SU-DHL-6 (cell line): ENCODE measurements around the gene RPTOR.

ENCODE experiments used
- H2AFZ ChIP-seq: fragments of 200-600 bp; sonication (generic); 2 replicates; pipeline ENCODE4 v1.6.1; 2014; ENCODE audit warnings: low read depth, mild to moderate bottlenecking, moderate library complexity, mixed read lengths, antibody characterized with exemption, low read length; ENCODE audit not compliant: severe bottlenecking
- H3F3A ChIP-seq: fragments of 200-600 bp; shearing (Covaris generic); 2 replicates; pipeline ENCODE4 v1.6.0; 2016; ENCODE audit warnings: antibody characterized with exemption, mild to moderate bottlenecking; ENCODE audit not compliant: insufficient read depth
- H3K27ac ChIP-seq: fragments of 200-600 bp; sonication (generic); 2 replicates; pipeline ENCODE4 v1.5.1; 2016; ENCODE audit warnings: low read depth, mild to moderate bottlenecking, low read length, moderate library complexity, mixed read lengths
- H3K27me3 ChIP-seq: fragments of 200-600 bp; sonication (generic), shearing (Covaris generic); 2 replicates; pipeline ENCODE4 v1.6.0; 2014; ENCODE audit warnings: mild to moderate bottlenecking, low read length
- H3K36me3 ChIP-seq: fragments of 200-600 bp; sonication (generic); 2 replicates; pipeline ENCODE4 v1.6.1; 2014; ENCODE audit warnings: mild to moderate bottlenecking, low read length, mixed read lengths
- H3K4me2 ChIP-seq: fragments of 300-600, 200-600 bp; shearing (Covaris generic), sonication (generic); 2 replicates; pipeline ENCODE4 v1.6.0; 2014; ENCODE audit warnings: low read length, low read depth, mild to moderate bottlenecking; ENCODE audit not compliant: poor library complexity, severe bottlenecking
- H3K4me3 ChIP-seq: fragments of 200-600 bp; sonication (generic); 2 replicates; pipeline ENCODE4 v1.5.1; 2014; ENCODE audit warnings: antibody characterized with exemption, low read length, mild to moderate bottlenecking, mixed read lengths; ENCODE audit not compliant: insufficient read depth, poor library complexity, severe bottlenecking
- H3K79me2 ChIP-seq: fragments of 200-600 bp; sonication (generic); 2 replicates; pipeline ENCODE4 v1.6.1; 2014; ENCODE audit warnings: mild to moderate bottlenecking, low read length, moderate library complexity; ENCODE audit not compliant: insufficient read depth
- H3K9ac ChIP-seq: fragments of 200-600 bp; sonication (generic); 2 replicates; pipeline ENCODE4 v1.7.0; 2014; ENCODE audit warnings: mild to moderate bottlenecking, low read length
- H3K9me2 ChIP-seq: fragments of 200-600 bp; sonication (generic); replicated peaks from 2 replicates; pipeline ENCODE4 v1.6.1; 2014; ENCODE audit warnings: low read length; ENCODE audit not compliant: insufficient read depth
- H3K9me3 ChIP-seq: fragments of 200-600 bp; sonication (generic); 2 replicates; pipeline ENCODE4 v1.6.1; 2014; ENCODE audit warnings: low read length, mixed read lengths; ENCODE audit not compliant: insufficient read depth
- H4K20me1 ChIP-seq: fragments of 200-600 bp; sonication (generic); 2 replicates; pipeline ENCODE4 v1.6.1; 2014; ENCODE audit warnings: low read depth, mild to moderate bottlenecking, antibody characterized with exemption, low read length, moderate library complexity, mixed read lengths
- CTCF ChIP-seq: fragments of 200-600 bp; sonication (generic); IDR thresholded peaks from one replicate; pipeline ENCODE4 v1.5.1; 2017; ENCODE audit warnings: antibody characterized with exemption, mild to moderate bottlenecking, low read length, moderate library complexity; ENCODE audit not compliant: insufficient read depth, poor library complexity, severe bottlenecking
- EZH2phosphoT487 ChIP-seq: fragments of 200-600 bp; sonication (generic), shearing (Covaris generic); conservative IDR thresholded peaks from 2 replicates; pipeline ENCODE4 v1.6.1; 2018; ENCODE audit warnings: mild to moderate bottlenecking, antibody characterized with exemption, low read length, moderate library complexity, mixed read lengths

Gene RPTOR

GRCh38 chr17:80729016-80729415, 184.4 kb downstream of the RPTOR start:
- Histone ChIP-seq H3K27me3 (no peaks in the 10 kb centered on the region), H4K20me1 (no peaks in the 10 kb centered on the region), H3K27ac (no peak overlapping the region), H3F3A (no peaks in the 10 kb centered on the region), H3K9me2 (no peaks in the 10 kb centered on the region), H3K9me3 (no peaks in the 10 kb centered on the region), H3K4me2 (no peak overlapping the region), H3K36me3 (no peaks in the 10 kb centered on the region; the same call in 1 of the 2 replicates), H2AFZ (no peak overlapping the region), H3K79me2 (no peaks in the 10 kb centered on the region), H3K4me3 (no peak overlapping the region), H3K9ac (no peak overlapping the region)
- TF ChIP-seq CTCF (no peak), EZH2phosphoT487 (no peak)

- Histone ChIP-seq H4K20me1 (no peaks in the 10 kb centered on the region), H3F3A (no peaks in the 10 kb centered on the region), H3K79me2 (no peaks in the 10 kb centered on the region), H3K4me3 (no peak overlapping the region), H3K9me3 (no peaks in the 10 kb centered on the region), H3K4me2 (no peak overlapping the region), H3K27ac (no peak overlapping the region), H2AFZ (no peak overlapping the region), H3K9me2 (no peaks in the 10 kb centered on the region), H3K36me3 (no peaks in the 10 kb centered on the region; the same call in 1 of the 2 replicates), H3K27me3 (no peaks in the 10 kb centered on the region), H3K9ac (no peak overlapping the region)
- no peak for TF ChIP-seq EZH2phosphoT487
- TF ChIP-seq CTCF: no peak
Measured at GRCh38 chr17:80729761-80730160, 185.1 kb downstream of the RPTOR start.

GRCh38 chr17:80730739-80731138, 186.1 kb downstream of the RPTOR start:
- H4K20me1 ChIP-seq: no peaks in the 10 kb centered on the region
- TF ChIP-seq CTCF (no peak), EZH2phosphoT487 (no peak)
- no peaks in the 10 kb centered on the region for H3K79me2 ChIP-seq
- no peaks in the 10 kb centered on the region for H3K27me3 ChIP-seq
- no peak overlapping the region for H2AFZ ChIP-seq
- H3K27ac ChIP-seq: no peak overlapping the region
- H3K9me2 ChIP-seq: no peaks in the 10 kb centered on the region
- no peak overlapping the region for H3K9ac ChIP-seq
- no peaks in the 10 kb centered on the region for H3F3A ChIP-seq
- no peaks in the 10 kb centered on the region for H3K9me3 ChIP-seq
- H3K4me2 ChIP-seq: no peak overlapping the region
- H3K36me3 ChIP-seq: no peaks in the 10 kb centered on the region; the same call in 1 of the 2 replicates
- no peak overlapping the region for H3K4me3 ChIP-seq

GRCh38 chr17:80731323-80731722, 186.7 kb downstream of the RPTOR start:
- Histone ChIP-seq H3K79me2 (no peaks in the 10 kb centered on the region), H2AFZ (no peak overlapping the region), H3K36me3 (no peaks in the 10 kb centered on the region; the same call in 1 of the 2 replicates), H3F3A (peaks cover under 1% of the 10 kb centered on the region), H4K20me1 (no peaks in the 10 kb centered on the region), H3K9ac (no peak overlapping the region), H3K4me3 (no peak overlapping the region), H3K4me2 (no peak overlapping the region), H3K27me3 (no peaks in the 10 kb centered on the region), H3K9me3 (no peaks in the 10 kb centered on the region), H3K9me2 (no peaks in the 10 kb centered on the region), H3K27ac (no peak overlapping the region)
- TF ChIP-seq EZH2phosphoT487 (no peak), CTCF (no peak)
